Activated CD4-positive, alpha-beta T cell treated with anti-CD3 and anti-CD28 coated beads, Interleukin-2, amount 10 ng/mL, durations not matched to agents 7 days and 5 days (primary cell): ENCODE measurements around the gene E2F2. TPM values are rescaled to one million over a fixed set of nuclear protein-coding genes. Genes with fewer than 3 reads are reported as not detected.

Experiments
- CTCF ChIA-PET: fragments of 350-600 bp; sonication (Branson Sonifier 250); formaldehyde crosslinking; loops from one replicate; lab custom pipeline; 2021; ENCODE audit warnings: antibody characterized with exemption; lab: Charles Lee
- POLR2A ChIA-PET: fragments of 350-600 bp; sonication (Branson Sonifier 250); formaldehyde crosslinking; loops from one replicate; lab custom pipeline; 2021; ENCODE audit warnings: antibody characterized with exemption; lab: Charles Lee
- DNase-seq: peaks from one replicate; pipeline ENCODE4 v3.0.0-alpha.2; 2020
- H3K27ac Mint-ChIP-seq: one replicate; pipeline ENCODE4 v1.8.0; 2021; ENCODE audit warnings: mild to moderate bottlenecking, moderate library complexity, mixed read lengths
- H3K27me3 Mint-ChIP-seq: one replicate; pipeline ENCODE4 v1.8.0; 2021; ENCODE audit warnings: mixed read lengths
- H3K36me3 Mint-ChIP-seq: one replicate; pipeline ENCODE4 v1.8.0; 2021; ENCODE audit warnings: low read depth, mixed read lengths
- H3K4me1 Mint-ChIP-seq: one replicate; pipeline ENCODE4 v1.8.0; 2021; ENCODE audit warnings: mixed read lengths
- H3K4me3 Mint-ChIP-seq: one replicate; pipeline ENCODE4 v1.8.0; 2021; ENCODE audit warnings: mild to moderate bottlenecking, moderate library complexity, mixed read lengths
- H3K9me3 Mint-ChIP-seq: one replicate; pipeline ENCODE4 v1.8.0; 2021; ENCODE audit warnings: mixed read lengths
- total RNA-seq, 2 experiments: library from RNA; stranded (reverse); gene quantifications; one replicate each; pipeline ENCODE4 v1.2.3, GENCODE V29; 2021

The E2F2 gene, protein sequence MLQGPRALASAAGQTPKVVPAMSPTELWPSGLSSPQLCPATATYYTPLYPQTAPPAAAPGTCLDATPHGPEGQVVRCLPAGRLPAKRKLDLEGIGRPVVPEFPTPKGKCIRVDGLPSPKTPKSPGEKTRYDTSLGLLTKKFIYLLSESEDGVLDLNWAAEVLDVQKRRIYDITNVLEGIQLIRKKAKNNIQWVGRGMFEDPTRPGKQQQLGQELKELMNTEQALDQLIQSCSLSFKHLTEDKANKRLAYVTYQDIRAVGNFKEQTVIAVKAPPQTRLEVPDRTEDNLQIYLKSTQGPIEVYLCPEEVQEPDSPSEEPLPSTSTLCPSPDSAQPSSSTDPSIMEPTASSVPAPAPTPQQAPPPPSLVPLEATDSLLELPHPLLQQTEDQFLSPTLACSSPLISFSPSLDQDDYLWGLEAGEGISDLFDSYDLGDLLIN
- total RNA-seq = 100 to 1,000 TPM; 107 to 112 TPM

DNA sequence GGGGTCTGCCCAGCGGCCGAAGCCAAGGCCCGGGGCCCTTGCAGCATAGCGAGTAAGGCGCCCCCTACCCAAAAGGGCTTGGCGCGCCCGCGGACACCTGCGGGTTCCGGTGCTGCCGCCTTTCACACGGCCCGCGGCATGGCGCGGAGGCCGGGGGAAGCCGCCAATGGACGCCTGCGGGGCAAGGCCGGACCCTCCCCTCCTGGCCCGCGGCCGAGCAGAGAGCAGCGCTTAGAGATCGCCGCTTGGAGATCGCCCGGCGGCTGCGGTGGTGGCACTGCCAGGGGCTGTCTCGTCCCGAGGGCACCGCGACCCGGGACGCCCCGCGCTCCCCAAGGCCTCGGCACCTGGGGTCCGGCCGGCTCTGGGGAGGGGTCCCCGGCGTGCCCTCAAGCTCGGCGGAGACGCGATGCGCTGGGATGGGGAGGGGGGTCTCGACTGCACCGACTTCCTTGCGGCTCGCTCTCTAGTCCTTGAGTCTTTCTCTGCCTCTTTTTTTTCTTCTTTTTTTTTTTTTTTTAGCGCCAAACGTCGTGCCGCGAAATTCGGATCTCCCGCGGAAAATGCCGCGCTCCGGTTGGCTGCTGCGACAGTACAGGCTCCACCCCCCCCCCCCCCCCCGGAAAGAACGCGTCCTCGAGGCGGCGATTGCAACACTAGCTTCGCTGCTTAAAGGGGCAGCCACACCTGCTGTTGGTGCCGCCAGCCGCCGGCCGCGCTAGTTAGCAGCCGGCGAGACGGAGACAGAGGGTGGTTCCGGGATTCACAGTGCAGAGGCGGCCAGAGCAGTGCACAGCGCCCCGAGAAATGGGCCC lies at the start of gene E2F2:
Gene E2F2, minus strand, starts transcription at position 487 of the 815 bp plus-strand sequence. Its CDS starts 440 bp downstream, at position 47.
- H3K27me3 Mint-ChIP-seq = no peaks in the 10 kb centered on the region
- H3K4me1 Mint-ChIP-seq = peaks cover 76% of the 10 kb centered on the region
- peak within 1 kb of the TSS; percentile 95 for H3K27ac Mint-ChIP-seq
- ChIA-PET CTCF (interaction anchor here (1.1 to 10.9 kb wide), 6 partner anchors 9 to 107 kb away, joined by 3 to 101 read pairs (median 7); no protein-coding TSS in a partner anchor), POLR2A (interaction anchor here (0.5 to 1.0 kb wide), 3 partner anchors 9 to 189 kb away, joined by 4 to 7 read pairs (median 4); no protein-coding TSS in a partner anchor)
- H3K9me3 Mint-ChIP-seq = no peaks in the 10 kb centered on the region
- DNase-seq = peak; percentile 88
- peaks cover 41% of the 10 kb centered on the region for H3K36me3 Mint-ChIP-seq
- peak within 1 kb of the TSS; percentile 98 for H3K4me3 Mint-ChIP-seq

DNA sequence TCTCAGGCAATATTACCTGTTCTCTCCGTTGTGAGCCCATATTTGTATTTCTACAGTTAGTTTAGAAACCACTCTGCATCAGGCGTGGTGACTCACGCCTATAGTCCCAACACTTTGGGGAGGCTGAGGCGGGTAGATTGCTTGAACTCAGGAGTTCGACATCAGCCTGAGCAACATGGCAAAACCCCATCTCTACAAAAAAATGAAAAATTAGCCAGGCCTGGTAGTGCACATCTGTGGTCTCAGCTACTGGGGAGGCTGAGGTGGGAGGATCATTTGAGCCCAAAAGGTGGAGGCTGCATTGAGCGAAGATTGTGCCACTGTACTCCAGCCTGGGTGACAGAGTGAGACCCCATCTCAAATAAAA lies 47.9 kb upstream of the E2F2 start:
- H3K4me1 Mint-ChIP-seq = peaks cover 46% of the 10 kb centered on the region
- DNase-seq = no peak
- ChIA-PET POLR2A (interaction anchor here (0.5 kb wide), 1 partner anchor 20 kb away, joined by 3 read pairs; no protein-coding TSS in a partner anchor), CTCF (interaction anchor here (1.0 kb wide), 1 partner anchor 58 kb away, joined by 3 read pairs; no protein-coding TSS in a partner anchor)
- peak overlapping the region; percentile 20 for H3K27ac Mint-ChIP-seq
- peaks cover 2% of the 10 kb centered on the region for H3K36me3 Mint-ChIP-seq
- no peaks in the 10 kb centered on the region for H3K27me3 Mint-ChIP-seq
- H3K9me3 Mint-ChIP-seq = no peaks in the 10 kb centered on the region
- H3K4me3 Mint-ChIP-seq = no peak overlapping the region

DNA sequence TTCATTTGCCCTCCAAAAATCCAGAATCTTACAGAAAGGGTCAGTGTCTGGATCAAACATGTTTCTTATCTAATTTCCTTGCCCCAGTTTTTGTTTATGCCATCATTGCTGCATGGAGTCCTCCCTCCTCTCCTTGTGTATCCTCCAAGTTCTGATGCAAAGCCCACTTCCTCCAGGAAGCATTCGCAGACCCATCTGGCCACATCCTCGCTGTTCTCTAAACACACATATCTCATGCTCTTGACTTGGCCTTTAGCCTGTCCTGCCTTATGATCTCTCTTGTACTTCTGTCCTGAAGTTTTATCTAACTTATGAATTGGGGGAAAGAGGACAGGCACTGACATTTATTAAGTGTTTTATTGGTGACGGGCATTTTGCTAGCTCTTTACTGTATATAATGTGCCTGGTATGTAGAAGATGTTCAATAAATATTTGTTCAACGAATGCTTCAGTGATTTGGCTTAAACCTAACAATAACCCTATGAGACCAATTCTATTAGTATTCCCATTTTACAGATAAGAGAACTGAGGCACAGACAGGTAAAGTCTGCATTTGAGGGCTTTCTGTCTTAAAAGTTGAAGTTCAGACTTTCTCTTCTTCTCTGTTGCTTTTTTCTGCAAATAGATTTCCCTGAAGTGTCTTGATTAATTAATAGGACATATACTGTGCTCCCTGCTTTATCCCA lies 47.4 kb upstream of the E2F2 start:
- Mint-ChIP-seq H3K9me3 (no peaks in the 10 kb centered on the region), H3K4me1 (peaks cover 46% of the 10 kb centered on the region), H3K4me3 (no peak overlapping the region), H3K27ac (peak overlapping the region; percentile 44), H3K36me3 (peaks cover 2% of the 10 kb centered on the region), H3K27me3 (no peaks in the 10 kb centered on the region)
- ChIA-PET CTCF (interaction anchor here (1.0 kb wide), 1 partner anchor 59 kb away, joined by 3 read pairs; no protein-coding TSS in a partner anchor), POLR2A (interaction anchor here (2.1 kb wide), 1 partner anchor 20 kb away, joined by 16 read pairs; the partner anchor contains the start of gene ID3)
- DNase-seq = no peak

DNA sequence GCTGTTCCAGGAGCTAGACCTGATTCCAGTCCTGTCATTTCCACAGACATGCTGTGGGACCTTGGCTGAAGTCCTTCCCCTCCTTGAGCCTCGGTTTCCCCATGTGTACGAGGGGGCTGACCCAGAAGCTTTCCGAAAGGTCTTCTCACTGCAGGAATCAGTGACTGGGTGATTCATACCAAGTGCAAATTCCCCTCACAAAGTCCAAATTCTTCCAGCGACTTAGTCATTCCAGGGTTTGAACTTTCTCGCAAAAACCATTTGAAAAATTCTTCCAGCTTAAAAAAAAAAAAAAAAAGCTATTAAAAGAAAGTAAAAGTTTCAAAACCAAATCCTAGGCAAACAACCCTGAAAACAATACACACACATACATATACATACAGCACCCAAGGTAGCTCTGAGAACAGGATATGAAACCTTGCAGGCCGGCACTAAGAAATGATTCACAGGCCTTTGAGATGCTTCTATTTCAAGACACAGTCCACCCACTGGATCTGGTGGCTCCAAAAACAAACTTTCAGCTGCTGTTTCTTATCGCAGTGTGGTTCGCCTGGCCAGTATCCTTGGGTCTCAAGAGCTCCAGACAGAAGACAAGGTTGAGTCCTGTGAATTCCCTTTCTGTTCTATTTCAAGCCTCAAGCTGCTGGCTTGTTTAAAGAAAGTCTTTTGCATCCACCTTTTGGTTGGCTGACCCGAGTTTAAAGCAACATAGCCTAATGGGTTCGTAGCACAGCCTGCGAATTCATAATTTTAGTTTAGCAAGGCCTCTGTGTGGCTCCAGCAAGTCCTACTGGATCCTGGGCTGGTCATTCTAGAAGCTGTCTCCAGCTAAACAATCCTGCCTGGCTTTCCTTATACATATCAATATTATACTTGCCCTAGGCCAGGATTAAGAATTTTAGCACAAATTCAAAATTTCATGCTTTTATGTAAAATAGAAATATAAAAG lies 46.3 kb upstream of the E2F2 start:
- peaks cover 46% of the 10 kb centered on the region for H3K4me1 Mint-ChIP-seq
- peak overlapping the region; percentile 90 for H3K27ac Mint-ChIP-seq
- H3K27me3 Mint-ChIP-seq = no peaks in the 10 kb centered on the region
- peak overlapping the region; percentile 51 for H3K4me3 Mint-ChIP-seq
- no peaks in the 10 kb centered on the region for H3K9me3 Mint-ChIP-seq
- POLR2A ChIA-PET = interaction anchor here (1.1 to 2.1 kb wide), 3 partner anchors 10 to 22 kb away, joined by 3 to 16 read pairs (median 3); partner anchors contain the start of gene ID3
- CTCF ChIA-PET = interaction anchor here (0.6 to 1.7 kb wide), 10 partner anchors 20 to 79 kb away, joined by 3 to 6 read pairs (median 4); partner anchors contain the start of gene E2F2
- H3K36me3 Mint-ChIP-seq = peaks cover 2% of the 10 kb centered on the region
- DNase-seq = peak; percentile 59

DNA sequence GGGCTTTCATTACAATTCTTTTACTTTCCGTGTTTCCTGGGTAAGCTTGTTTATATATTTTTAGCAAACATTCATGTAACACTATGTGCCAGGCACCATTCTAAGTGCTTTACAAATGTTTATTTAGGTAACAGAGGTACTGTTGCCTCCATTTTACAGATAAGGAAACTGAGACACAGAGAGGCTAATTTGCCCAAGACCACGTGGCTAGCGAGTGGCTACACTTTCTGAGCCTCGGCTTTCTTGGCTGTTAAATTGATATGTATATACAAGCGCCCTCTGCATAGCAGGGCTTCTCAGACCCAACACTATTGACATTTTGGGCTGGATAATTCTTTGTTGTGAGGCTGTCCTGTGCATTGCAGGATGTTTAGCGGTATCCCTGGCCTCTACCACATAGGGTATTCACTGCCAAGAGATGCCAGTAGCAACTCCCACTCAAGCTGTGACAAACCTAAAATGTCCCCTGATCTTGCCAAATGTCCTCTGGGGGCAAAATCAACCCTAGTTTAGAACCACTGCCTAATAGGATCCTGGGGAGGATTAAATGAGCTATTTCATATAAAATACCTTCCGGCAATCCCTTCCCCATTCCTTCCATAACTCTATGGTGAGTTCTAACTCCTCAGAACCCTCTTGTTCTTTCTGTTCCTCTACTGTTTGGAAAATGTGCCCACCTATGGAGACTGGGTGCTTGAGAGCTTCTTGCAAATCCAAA lies 45.5 kb upstream of the E2F2 start:
- Mint-ChIP-seq H3K36me3 (peaks cover 2% of the 10 kb centered on the region), H3K27me3 (peaks cover 2% of the 10 kb centered on the region), H3K4me3 (no peak overlapping the region), H3K9me3 (no peaks in the 10 kb centered on the region), H3K4me1 (peaks cover 46% of the 10 kb centered on the region), H3K27ac (peak overlapping the region; percentile 90)
- CTCF ChIA-PET = interaction anchor here (0.9 to 1.7 kb wide), 11 partner anchors 8 to 45 kb away, joined by 3 to 6 read pairs (median 4); partner anchors contain the start of gene E2F2
- no peak for DNase-seq
- POLR2A ChIA-PET = interaction anchor here (1.1 to 2.1 kb wide), 3 partner anchors 10 to 22 kb away, joined by 3 to 16 read pairs (median 3); partner anchors contain the start of gene ID3

DNA sequence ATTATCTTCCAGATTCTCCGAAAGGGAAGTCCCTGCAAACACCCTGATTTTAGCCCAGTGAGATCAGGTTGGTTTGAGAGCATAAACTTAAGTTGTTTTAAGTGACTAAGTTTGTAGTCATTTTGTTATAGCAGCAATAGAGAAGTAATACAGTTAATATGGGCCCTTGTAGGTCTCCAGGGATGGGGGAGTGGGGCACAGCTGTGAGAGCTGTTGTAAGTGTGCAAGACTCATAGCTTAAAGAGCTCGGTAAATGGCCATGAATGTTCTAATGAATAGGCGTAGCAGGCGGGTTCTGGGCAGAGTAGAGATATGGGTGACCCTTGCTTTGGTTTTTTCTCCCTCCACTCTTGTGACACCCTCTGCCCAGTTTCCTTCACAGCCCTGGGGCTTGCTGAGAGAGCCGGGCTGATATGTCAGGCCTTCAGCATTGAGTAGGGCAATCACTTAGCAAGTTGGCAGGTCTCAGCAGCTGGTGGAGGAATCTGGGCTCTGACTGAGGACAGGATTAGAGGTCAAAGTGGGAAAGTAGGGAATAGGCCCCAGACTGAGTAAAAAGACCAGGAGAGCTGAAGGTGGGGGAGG lies 44.3 kb upstream of the E2F2 start:
- H3K27ac Mint-ChIP-seq = no peak overlapping the region
- POLR2A ChIA-PET = no interaction called here
- peaks cover 43% of the 10 kb centered on the region for H3K4me1 Mint-ChIP-seq

DNA sequence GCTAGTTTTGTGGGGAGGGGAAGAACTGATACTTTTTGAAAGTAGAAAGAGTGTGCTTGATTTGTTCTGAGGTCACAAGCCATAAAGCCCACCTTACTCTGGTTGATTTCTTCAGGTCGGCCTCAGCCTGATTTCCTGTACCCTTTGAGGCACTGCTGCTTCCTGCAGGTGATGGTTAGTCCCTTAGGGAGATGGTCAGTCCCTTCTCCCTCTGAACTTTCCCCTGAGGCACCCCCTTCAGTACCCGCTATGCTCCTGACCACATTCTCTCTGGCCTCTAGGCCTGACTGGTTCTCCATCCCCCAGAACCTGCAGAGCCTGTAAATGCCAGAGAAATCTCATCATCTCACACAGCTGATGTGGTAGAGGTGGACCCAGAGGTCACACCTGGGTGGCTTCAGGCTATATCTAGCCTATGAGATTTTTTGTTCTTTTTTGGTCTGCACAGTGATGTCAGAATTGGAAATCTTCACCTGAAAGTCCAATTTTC lies 43.3 kb upstream of the E2F2 start:
- DNase-seq = no peak
- peaks cover 17% of the 10 kb centered on the region for H3K27me3 Mint-ChIP-seq
- peaks cover 42% of the 10 kb centered on the region for H3K4me1 Mint-ChIP-seq
- ChIA-PET CTCF (interaction anchor here (0.7 to 1.4 kb wide), 2 partner anchors 11 to 77 kb away, joined by 3 read pairs; no protein-coding TSS in a partner anchor), POLR2A (no interaction called here)
- H3K4me3 Mint-ChIP-seq = no peak overlapping the region
- H3K27ac Mint-ChIP-seq = no peak overlapping the region
- no peaks in the 10 kb centered on the region for H3K9me3 Mint-ChIP-seq
- peaks cover 2% of the 10 kb centered on the region for H3K36me3 Mint-ChIP-seq

More for the DNA sequence above, 44.3 kb upstream of the E2F2 start:
- no peak overlapping the region for H3K4me3 Mint-ChIP-seq
- CTCF ChIA-PET = interaction anchor here (0.9 to 1.1 kb wide), 3 partner anchors 9 to 25 kb away, joined by 3 to 4 read pairs (median 4); no protein-coding TSS in a partner anchor
- DNase-seq = no peak
- H3K27me3 Mint-ChIP-seq = peaks cover 9% of the 10 kb centered on the region
- H3K36me3 Mint-ChIP-seq = peaks cover 2% of the 10 kb centered on the region
- no peaks in the 10 kb centered on the region for H3K9me3 Mint-ChIP-seq

DNA sequence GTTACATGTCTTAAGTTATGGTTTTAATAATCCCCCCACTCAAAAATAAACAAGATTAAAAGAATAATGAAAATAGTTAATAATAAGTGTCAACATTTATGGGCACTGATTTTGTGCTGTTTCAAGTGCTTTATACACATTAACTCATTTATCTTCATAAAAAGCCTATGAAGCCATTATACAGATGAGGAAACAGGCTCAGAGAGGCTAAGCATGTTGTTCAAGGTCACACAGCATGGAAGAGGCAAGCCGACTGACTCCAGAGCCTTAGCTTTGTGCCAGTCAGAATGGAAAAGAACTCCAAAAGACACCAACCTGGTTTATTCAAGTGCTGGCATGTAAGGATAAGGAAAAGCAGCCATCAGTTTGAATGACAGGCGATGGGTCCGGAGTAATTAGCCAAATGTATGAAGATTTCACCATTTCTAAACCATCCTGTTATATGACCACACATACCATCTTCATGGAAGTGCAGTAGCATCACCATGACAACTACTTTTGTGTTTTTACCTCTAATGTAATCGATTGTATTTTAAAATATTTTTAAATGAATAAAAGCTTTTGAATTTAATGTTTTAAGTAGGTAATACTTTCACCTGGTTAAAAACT lies 42.6 kb upstream of the E2F2 start:
- Mint-ChIP-seq H3K36me3 (peaks cover 2% of the 10 kb centered on the region), H3K27me3 (peaks cover 23% of the 10 kb centered on the region), H3K4me1 (peaks cover 38% of the 10 kb centered on the region), H3K4me3 (no peak overlapping the region), H3K9me3 (no peaks in the 10 kb centered on the region), H3K27ac (no peak overlapping the region)
- CTCF ChIA-PET = interaction anchor here (0.7 to 2.3 kb wide), 3 partner anchors 11 to 76 kb away, joined by 3 to 6 read pairs (median 3); no protein-coding TSS in a partner anchor
- DNase-seq = no peak
- POLR2A ChIA-PET = no interaction called here

DNA sequence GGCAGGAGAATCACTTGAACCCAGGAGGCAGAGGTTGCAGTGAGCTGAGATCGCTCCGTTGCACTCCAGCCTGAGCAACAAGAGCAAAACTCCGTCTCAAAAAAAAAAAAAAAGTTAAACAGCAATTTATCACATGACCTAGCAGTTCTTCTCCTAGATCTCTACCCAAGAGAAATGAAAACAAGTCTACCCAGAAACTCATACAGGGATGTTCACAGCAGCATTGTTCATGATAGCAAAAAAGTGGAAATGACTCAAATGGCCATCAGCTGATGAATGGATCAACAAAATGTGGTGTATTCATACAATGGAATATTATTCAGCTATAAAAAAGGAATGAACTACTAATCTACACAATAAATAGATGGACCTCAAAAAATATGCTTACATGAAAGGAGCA lies 40.4 kb upstream of the E2F2 start:
- no peak overlapping the region for H3K27ac Mint-ChIP-seq
- POLR2A ChIA-PET = no interaction called here
- no peak overlapping the region for H3K4me3 Mint-ChIP-seq
- H3K4me1 Mint-ChIP-seq = peaks cover 24% of the 10 kb centered on the region
- DNase-seq = no peak
- no peaks in the 10 kb centered on the region for H3K9me3 Mint-ChIP-seq
- H3K27me3 Mint-ChIP-seq = peaks cover 34% of the 10 kb centered on the region
- CTCF ChIA-PET = interaction anchor here (0.7 to 2.3 kb wide), 5 partner anchors 8 to 34 kb away, joined by 3 to 6 read pairs (median 4); no protein-coding TSS in a partner anchor
- peaks cover 8% of the 10 kb centered on the region for H3K36me3 Mint-ChIP-seq
